Small intestine (tissue), 7 donors: ENCODE measurements around the gene GNB1. TPM values are rescaled to one million over a fixed set of nuclear protein-coding genes. Genes with fewer than 3 reads are reported as not detected.
A peak's percentile ranks its signal among the peaks of the same experiment; 100 is the strongest.

Source experiments
- DNase-seq, 2 donors: peaks; one replicate each; pipeline versions ENCODE4 v3.0.0 to v3.0.0-alpha.2; 2013
- FAIRE-seq: peaks from 2 replicates; lab custom pipeline; 2012; peaks lifted over from hg19 to GRCh38; lab: Jason Lieb, UNC
- H3K27ac ChIP-seq, 3 donors: one replicate each; pipeline ENCODE4 v1.5.1; 2013; ENCODE audit warnings: low read length in 2 of 3, mild to moderate bottlenecking in 2 of 3, control low read depth in 1 of 3, inconsistent platforms in 1 of 3, low read depth in 1 of 3, moderate library complexity in 1 of 3
- H3K27me3 ChIP-seq, 3 donors: one replicate each; pipeline ENCODE4 v1.6.1; 2013; ENCODE audit warnings: low read length in 3 of 3, inconsistent platforms in 1 of 3; ENCODE audit not compliant: control insufficient read depth in 3 of 3, insufficient read depth in 3 of 3
- H3K36me3 ChIP-seq, 3 donors: one replicate each; pipeline ENCODE4 v1.6.1; 2013; ENCODE audit warnings: low read length in 3 of 3, inconsistent platforms in 1 of 3, low read depth in 1 of 3, mild to moderate bottlenecking in 1 of 3, moderate library complexity in 1 of 3; ENCODE audit not compliant: control insufficient read depth in 3 of 3, insufficient read depth in 2 of 3
- H3K4me1 ChIP-seq, 3 donors: one replicate each; pipeline ENCODE4 v1.6.1; 2013; ENCODE audit warnings: low read length in 2 of 3, inconsistent platforms in 1 of 3, low read depth in 1 of 3, mild to moderate bottlenecking in 1 of 3, moderate library complexity in 1 of 3; ENCODE audit not compliant: control insufficient read depth in 3 of 3, insufficient read depth in 2 of 3
- H3K4me3 ChIP-seq, 3 donors: one replicate each; pipeline ENCODE4 v1.5.1; 2013; ENCODE audit warnings: low read length in 3 of 3, control low read depth in 1 of 3, inconsistent platforms in 1 of 3, low read depth in 1 of 3, mild to moderate bottlenecking in 1 of 3, moderate library complexity in 1 of 3
- H3K9me3 ChIP-seq, 2 donors: one replicate each; pipeline ENCODE4 v1.6.1; 2013; ENCODE audit warnings: low read depth in 1 of 2, low read length in 1 of 2; ENCODE audit not compliant: control insufficient read depth in 2 of 2, insufficient read depth in 1 of 2
- WGBS, 3 donors: extraction: QIAGEN DNeasy Blood & Tissue Kit; methylation state at CpG; one replicate each; pipeline ENCODE4 v1.1.7; 2013; 5-methylcytosine and 5-hydroxymethylcytosine counted together
- polyA plus RNA-seq, 4 donors: library from polyadenylated mRNA; stranded (reverse) in 3 of 4; unstranded in 1 of 4; fragments of 200-250 nt in 3 of 4; fragments of 120-200 nt in 1 of 4; gene quantifications; one replicate each; pipeline versions ENCODE4 v1.2.1 to v1.2.3, GENCODE V29; 2013
- donor health status: healthy with polysubstance abuse.
- donor health status: control.
- donor health status: control.
- donor health status: Bipolar disorder and iron deficiency.
- donor health status: healthy.

The GNB1 gene
- polyA plus RNA-seq, 4 donors: 169 to 214 (median 192) TPM

- no peak overlapping the region for H3K27ac ChIP-seq
- WGBS, 3 donors: 75 to 83% (median 78%) methylated on average over 25 to 26 of the region's 26 CpGs
- no peak for FAIRE-seq
Measured at GRCh38 chr1:1926346-1926811, 35.5 kb upstream of the GNB1 start.

GRCh38 chr1:1925437-1926345 is 34.8 kb upstream of the GNB1 start:
- peaks cover 0 to 31% (median 3%) of the 10 kb centered on the region in 3 donors for H3K4me1 ChIP-seq
- FAIRE-seq: no peak
- H3K27me3 ChIP-seq: no peaks in the 10 kb centered on the region
- no peak overlapping the region for H3K4me3 ChIP-seq
- no peak overlapping the region for H3K27ac ChIP-seq
- no peaks in the 10 kb centered on the region for H3K36me3 ChIP-seq
- DNase-seq: no peak
- H3K9me3 ChIP-seq: peaks cover 0 to 4% of the 10 kb centered on the region in 2 donors
- WGBS, 3 donors: 81 to 89% (median 87%) methylated on average over 27 of the region's 27 CpGs

More at GRCh38 chr1:1926346-1926811, 35.5 kb upstream of the GNB1 start:
- no peaks in the 10 kb centered on the region for H3K36me3 ChIP-seq
- H3K9me3 ChIP-seq: peaks cover 0 to 4% of the 10 kb centered on the region in 2 donors
- no peaks in the 10 kb centered on the region for H3K27me3 ChIP-seq
- DNase-seq: no peak
- no peak overlapping the region for H3K4me3 ChIP-seq
- H3K4me1 ChIP-seq: peaks cover 0 to 24% (median 3%) of the 10 kb centered on the region in 3 donors

- peaks cover 0 to 4% of the 10 kb centered on the region in 2 donors for H3K9me3 ChIP-seq
- 64 to 84% (median 74%) methylated on average over 21 of the region's 21 CpGs for WGBS, 3 donors
- no peak for DNase-seq
- H3K4me3 ChIP-seq: no peak overlapping the region
- H3K27me3 ChIP-seq: no peaks in the 10 kb centered on the region
- H3K4me1 ChIP-seq: peaks cover 0 to 39% (median 3%) of the 10 kb centered on the region in 3 donors
- no peak overlapping the region for H3K27ac ChIP-seq
- no peaks in the 10 kb centered on the region for H3K36me3 ChIP-seq
- no peak for FAIRE-seq
Measured at GRCh38 chr1:1924849-1925248, 34.0 kb upstream of the GNB1 start.

- WGBS, 3 donors: 22 to 40% (median 24%) methylated on average over 13 to 18 of the region's 18 CpGs
- peaks cover 0 to 42% (median 3%) of the 10 kb centered on the region in 3 donors for H3K4me1 ChIP-seq
- peaks cover 0 to 4% of the 10 kb centered on the region in 2 donors for H3K9me3 ChIP-seq
- DNase-seq: peak in 1 of 2 donors; percentile 45
- no peak overlapping the region for H3K4me3 ChIP-seq
- no peak overlapping the region for H3K27ac ChIP-seq
- no peaks in the 10 kb centered on the region for H3K36me3 ChIP-seq
- no peak for FAIRE-seq
- no peaks in the 10 kb centered on the region for H3K27me3 ChIP-seq
Measured at GRCh38 chr1:1924386-1924785, 33.5 kb upstream of the GNB1 start.

- WGBS, 3 donors: 27 to 57% (median 38%) methylated on average over 28 to 29 of the region's 29 CpGs
- peak overlapping the region in 2 of 3 donors; percentile 81 to 93 for H3K27ac ChIP-seq
- peak overlapping the region in 2 of 3 donors; percentile 20 to 21 for H3K4me3 ChIP-seq
- peaks cover 2 to 46% (median 5%) of the 10 kb centered on the region in 3 donors for H3K4me1 ChIP-seq
- DNase-seq: peak; percentile 83 to 88
- H3K36me3 ChIP-seq: no peaks in the 10 kb centered on the region
- H3K9me3 ChIP-seq: peaks cover 0 to 4% of the 10 kb centered on the region in 2 donors
- FAIRE-seq: no peak
- H3K27me3 ChIP-seq: no peaks in the 10 kb centered on the region
Measured at GRCh38 chr1:1922956-1923833, 32.3 kb upstream of the GNB1 start.

GRCh38 chr1:1922702-1922955 is 31.7 kb upstream of the GNB1 start:
- WGBS, 3 donors: 57 to 73% (median 65%) methylated on average over 5 to 6 of the region's 6 CpGs
- Histone ChIP-seq H3K9me3 (peaks cover 0 to 1% of the 10 kb centered on the region in 2 donors), H3K4me3 (no peak overlapping the region), H3K4me1 (peaks cover 2 to 51% (median 5%) of the 10 kb centered on the region in 3 donors), H3K27ac (peak overlapping the region in 2 of 3 donors; percentile 56 to 93), H3K36me3 (peaks cover 0 to 4% (median 0%) of the 10 kb centered on the region in 3 donors), H3K27me3 (no peaks in the 10 kb centered on the region)
- FAIRE-seq (no peak), DNase-seq (no peak)

GRCh38 chr1:1921901-1922701 is 31.2 kb upstream of the GNB1 start:
- DNase-seq: no peak
- Histone ChIP-seq H3K4me3 (no peak overlapping the region), H3K27me3 (no peaks in the 10 kb centered on the region), H3K27ac (peak overlapping the region in 1 of 3 donors; percentile 93), H3K4me1 (peaks cover 2 to 51% (median 5%) of the 10 kb centered on the region in 3 donors), H3K9me3 (no peaks in the 10 kb centered on the region), H3K36me3 (peaks cover 0 to 9% (median 0%) of the 10 kb centered on the region in 3 donors)
- WGBS, 3 donors: 84 to 91% (median 88%) methylated on average over 15 to 16 of the region's 16 CpGs
- no peak for FAIRE-seq
